GM19468 (cell line): ENCODE data around the gene ZNF607.
"Not testable (repeated sequence)": the region's sequence is repeated elsewhere in the genome, so short reads cannot be mapped to it uniquely, and the experiment has no call there.

Experiments used
- ATAC-seq: cut with Tn5 transposase; IDR thresholded peaks from one replicate; pipeline ENCODE4 v1.9.1; 2021; ENCODE audit warnings: mild to moderate bottlenecking, moderate library complexity, moderate number of reproducible peaks; ENCODE audit not compliant: unreplicated experiment; ENCODE audit errors: extremely low read depth

The ZNF607 gene

DNA sequence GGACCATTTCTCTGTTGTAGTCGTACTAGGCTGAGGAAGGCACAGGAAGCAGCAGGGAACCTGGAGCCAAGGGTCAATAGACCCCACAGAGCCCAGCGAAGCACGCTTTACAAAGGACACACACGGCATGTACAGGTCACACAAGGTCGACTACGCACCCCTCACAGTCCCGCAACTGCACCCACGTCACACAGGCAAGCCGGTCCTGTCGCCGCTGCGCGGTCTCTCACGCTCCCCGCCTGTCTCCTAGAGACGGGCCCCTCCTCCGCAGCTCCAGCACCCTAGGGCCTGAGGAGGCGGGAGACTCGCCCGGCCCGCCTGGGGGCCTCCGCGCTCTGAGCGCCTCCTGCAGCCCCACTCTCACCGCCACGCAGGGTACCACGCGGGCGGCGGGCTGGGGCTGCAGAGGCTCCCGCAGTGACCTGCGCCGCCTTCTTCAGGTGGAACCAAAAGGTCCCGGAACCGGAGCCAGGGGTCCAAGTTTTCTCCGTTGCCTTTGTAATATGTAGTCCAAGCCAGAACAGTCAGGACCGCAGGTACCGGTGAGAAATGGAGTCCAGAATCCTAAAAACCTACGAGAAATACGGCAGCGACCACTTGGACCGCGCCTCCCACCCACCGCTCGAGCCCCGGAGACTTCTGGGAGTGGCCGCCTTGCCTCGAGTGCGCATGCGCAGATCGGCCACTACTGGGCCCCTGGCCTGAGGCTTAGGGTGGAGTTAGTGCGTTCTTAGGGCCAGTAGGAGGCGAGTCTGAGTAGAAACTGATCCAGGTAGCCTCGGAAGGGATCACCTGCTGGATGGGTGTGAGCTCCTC is at the start of gene ZNF607:
Gene ZNF607 (minus strand): TSS at position 651 of the 816 bp plus-strand sequence. CDS start 8,143 bp downstream, outside the sequence.
- ATAC-seq, result peak; percentile 58

DNA sequence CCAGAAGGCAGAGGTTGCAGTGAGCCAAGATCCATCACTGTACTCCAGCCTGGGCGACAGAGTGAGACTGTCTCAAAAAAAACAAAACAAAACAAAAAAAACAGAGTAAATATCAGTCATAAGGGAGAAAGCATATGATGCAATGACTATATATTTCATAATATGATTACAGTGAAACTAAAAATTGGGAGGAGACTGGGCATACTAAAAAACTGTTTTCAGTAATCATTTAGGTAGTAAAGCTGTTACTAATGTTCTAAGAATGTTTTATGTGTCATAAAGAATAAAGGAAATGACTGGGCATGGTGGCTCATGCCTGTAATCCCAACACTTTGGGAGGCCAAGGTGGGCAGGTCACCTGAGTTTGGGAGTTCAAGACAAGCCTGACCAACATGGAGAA is 43.9 kb upstream of the ZNF607 start:
- no peak for ATAC-seq

- not testable (repeated sequence) for ATAC-seq
Observed at GRCh38 chr19:37757683-37758082, 38.1 kb upstream of the ZNF607 start.

DNA sequence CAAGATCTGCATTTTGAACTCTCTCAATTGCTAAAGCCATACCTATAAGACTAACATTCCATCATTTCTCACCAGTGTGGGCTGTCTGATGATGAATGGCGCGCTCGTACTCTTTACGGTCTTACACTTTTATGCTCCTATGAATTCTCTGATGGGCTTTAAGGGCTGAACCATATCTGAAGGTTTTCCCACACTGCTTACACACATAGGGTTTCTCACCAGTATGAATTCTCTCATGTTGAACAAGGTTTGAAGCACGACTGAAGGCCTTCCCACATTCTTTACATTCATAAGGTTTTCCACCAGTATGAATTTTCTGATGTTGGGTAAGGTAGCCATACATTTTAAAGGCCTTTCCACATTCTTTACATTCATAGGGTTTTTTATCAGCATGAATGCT is 18.8 kb upstream of the ZNF607 start:
- ATAC-seq, result no peak

GRCh38 chr19:37725181-37725580 is 5.6 kb upstream of the ZNF607 start:
- no peak for ATAC-seq

GRCh38 chr19:37719927-37720265 is 335 bp upstream of the ZNF607 start:
- ATAC-seq, result no peak

DNA sequence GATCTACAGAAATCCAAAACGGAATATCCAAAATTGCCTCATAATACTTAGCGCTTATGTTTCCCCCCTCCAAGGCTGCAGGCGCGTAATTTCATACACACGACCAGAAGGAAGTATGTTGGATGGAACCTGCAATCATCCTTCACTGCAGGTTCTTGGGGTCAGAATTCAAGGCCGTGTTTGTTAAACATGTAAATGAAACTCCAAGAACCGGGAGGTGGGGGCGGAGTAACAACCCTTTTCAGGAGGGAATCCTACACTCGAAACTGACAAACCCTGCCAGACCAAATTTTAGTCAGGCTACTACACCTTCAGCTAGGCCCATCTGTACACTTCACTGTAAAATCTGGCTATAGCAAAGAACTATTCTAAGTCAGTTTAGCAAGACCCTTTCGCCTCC is 1.3 kb downstream of the ZNF607 start:
- ATAC-seq, result no peak

DNA sequence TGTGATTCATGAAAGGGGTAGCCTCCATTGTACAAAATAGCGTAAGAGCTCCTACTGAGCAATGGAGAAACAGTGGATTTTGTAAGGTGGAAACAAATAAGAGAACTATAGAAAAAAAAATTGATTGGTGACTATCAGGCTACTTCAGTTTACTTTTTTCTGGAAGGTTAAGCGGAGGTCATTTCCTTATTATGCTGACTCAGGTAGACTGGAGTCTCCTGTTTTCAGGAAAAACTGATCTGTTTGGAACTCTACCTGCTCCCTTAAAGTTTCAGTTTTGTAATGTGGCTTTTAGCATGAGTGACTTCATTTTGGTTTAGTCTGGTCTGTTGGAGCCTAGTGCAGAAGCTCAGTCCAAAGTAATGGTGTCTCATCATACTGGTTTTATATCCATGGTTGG is 3.4 kb downstream of the ZNF607 start:
- ATAC-seq, result no peak

- ATAC-seq, result no peak
Observed at GRCh38 chr19:37706052-37706605, 13.4 kb downstream of the ZNF607 start.

GRCh38 chr19:37699057-37699456 is 20.5 kb downstream of the ZNF607 start:
- no peak for ATAC-seq

GRCh38 chr19:37698216-37698615 is 21.3 kb downstream of the ZNF607 start:
- ATAC-seq, result no peak

DNA sequence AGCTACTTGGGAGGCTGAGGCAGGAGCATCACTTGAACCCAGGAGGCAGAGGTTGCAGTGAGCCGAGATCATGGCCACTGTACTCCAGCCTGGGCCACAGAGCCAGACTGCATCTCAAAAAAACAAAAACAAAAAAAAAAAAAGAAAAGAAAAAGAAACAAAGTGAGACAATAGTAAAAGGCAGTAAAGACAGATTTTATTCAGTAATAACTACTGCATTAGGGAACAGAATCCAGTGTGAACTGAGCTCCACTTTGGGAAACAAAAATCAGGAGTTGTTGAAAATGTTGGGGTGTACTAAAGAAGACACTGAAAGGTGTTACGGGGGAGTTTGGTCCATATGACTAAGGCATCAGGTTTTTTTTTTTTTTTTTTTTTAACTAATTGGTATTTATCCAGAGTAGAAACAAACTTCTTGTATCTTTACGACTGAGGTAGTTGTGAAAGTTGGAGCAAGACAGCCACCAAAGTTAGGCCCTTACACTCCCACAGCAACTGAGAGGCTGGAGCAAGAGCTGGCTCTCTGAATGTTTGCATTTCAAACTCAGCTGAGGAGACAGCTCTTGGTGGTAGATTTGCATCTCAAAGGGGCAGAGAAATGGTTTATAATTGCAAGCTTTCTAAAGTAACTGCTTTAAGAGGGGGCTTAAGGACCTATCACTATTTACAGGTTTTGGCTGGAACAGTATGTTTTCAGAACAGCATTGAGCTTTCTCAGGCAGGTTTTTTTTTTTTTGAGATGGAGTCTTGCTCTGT is 24.2 kb downstream of the ZNF607 start:
- ATAC-seq, result no peak

DNA sequence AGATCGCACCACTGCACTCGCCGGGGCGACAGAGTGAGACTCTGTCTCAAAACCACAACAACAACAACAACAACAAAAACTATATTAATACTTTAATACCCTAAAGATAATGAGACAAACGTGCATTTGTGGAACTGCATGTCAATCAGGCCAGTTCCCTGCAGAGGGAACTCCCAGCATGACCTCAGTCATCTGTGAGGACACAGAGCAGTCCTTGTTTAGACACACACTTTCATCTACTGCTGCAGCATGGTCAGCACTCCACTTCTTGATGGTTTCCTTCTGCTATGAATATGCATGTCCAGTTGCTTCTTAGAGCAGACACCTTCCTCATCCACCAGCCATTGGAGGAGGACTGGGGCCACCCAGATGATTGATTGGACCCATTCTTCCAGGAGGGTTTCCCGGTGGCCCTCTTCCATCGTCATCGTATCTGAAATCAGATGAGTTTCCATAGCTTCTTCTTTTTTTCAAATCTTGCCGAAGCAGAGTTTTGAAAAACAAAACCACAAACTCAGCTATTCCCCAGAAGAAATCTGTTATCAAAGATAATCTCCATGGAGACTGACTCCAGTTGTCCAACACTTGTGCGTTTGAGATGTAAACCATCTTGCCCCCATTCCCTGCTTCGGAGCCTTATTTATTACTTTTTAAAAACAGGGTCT is 26.5 kb downstream of the ZNF607 start:
- no peak for ATAC-seq

DNA sequence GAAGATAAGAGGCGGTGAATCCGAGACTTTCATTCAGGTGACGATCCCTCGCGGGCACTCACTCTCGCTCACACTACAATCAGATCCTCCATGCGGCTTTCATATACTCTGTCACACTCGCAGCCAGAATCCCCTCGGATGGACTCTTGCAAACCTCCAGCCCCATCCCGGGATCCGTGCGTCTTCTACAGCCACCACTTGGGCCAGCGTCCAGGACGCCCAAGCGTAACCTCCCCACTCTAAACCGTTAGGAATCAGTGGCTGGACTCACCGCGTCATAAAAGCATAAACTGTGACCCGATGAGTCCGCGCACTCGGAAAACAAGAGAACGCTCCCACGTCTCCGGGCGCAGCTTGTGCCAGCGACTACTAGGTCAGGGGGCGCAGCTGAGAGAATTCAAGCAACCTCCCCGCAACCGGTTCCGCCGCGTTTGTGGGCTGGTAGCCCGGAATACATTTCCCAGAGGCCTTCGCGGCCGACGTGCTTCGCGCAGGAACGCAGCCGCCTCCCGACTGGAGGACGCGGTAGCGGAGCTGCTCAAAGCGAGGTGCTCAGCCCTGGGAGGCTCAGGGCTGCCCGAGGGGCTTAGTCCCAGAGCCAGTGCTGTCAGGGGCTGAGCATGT is 27.6 kb downstream of the ZNF607 start:
- ATAC-seq, result no peak

DNA sequence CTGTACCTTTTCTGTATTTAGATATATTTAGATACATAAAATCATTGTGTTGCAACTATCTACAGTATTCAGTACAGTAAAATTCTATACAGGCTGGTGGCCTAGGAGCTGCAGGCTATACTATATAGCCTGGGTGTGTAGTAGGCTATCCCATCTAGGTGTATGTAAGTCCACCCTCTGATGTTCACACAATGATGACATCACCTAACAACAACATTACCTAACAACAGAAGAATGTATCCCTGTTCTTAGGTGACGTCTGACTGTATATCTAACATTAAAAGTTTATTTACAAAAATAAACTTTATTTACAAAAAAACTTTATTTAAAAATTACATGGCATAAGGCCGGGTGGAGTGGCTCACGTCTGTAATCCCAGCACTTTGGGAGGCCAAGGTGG is 36.0 kb downstream of the ZNF607 start:
- ATAC-seq, result no peak

DNA sequence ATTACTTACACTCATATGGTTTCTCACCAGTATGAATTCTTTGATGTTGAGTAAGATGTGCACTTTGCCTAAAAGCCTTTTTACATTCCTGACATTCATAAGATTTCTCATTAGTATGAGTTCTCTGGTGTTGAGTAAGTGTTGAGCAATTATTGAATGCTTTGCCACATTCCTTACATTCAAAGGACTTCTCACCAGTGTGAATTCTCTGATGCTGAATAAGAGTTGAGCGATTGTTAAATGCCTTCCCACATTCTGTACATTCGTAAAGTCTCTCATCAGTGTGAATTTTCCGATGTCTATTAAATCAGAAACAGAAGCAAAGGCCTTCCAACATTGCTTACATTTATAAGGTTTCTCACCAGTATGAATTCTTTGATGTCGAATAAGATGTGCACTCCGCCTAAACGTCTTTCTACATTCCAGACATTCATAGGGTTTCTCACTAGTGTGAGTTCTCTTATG is 50.1 kb downstream of the ZNF607 start:
- ATAC-seq, result no peak

GRCh38 chr19:37657157-37657556 is 62.4 kb downstream of the ZNF607 start:
- not testable (repeated sequence) for ATAC-seq

DNA sequence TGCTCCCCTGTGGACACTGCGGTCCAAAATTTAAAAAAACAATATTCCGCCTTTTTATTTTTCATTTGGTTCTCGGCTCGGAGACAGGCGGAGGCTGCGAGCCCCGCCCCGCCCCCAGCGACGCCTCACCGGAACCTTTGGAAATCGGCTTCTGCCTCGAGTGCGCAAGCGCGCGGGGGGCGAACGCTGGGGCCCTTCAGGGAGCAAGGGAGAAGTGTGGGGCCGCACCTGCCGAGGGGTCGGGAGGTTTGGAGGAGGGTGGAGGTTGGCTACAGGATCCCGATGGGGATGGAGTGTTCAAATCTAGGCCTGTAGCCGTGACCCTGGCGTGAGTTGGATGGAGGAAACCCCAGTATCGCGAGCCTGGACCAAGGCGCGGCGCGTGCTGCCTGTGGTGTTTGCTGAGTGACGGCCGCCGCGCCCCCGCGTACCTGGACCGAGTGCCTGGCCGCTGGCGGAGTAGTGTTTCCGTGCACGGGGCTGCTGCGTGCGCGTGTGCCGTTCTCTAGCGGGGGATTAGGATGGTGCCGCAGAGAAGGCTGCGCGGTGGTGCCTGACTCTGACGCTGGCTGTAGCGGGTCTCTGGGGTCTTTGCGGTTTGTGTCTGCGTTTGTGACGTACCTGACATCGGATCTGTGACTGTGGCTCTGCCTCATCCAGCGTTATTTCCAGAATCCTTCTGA is 63.7 kb downstream of the ZNF607 start:
- peak; percentile 17 for ATAC-seq

DNA sequence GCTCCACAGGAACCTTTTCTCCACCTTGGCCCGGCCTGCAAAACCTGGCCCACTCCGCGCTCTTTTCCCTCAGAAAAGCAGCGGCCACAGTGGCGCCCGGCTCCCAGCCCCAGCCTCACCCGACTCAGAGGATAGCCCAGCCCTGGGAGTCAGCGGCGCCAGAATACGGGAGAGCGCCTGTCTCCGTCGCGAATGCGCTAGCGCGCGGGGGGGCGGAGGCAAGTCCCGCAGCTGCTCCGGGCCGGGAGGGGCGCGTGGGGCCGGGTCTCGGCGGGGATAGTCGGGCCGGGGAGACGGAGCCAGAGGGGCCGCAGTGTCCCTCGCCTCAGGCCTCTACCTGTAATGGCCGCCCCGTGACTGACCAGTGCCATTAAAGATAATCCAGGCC is 64.3 kb downstream of the ZNF607 start, which contains the start of gene ZFP30:
Gene ZFP30 (minus strand): TSS at position 165 of the 388 bp plus-strand sequence. CDS start 7,643 bp downstream, outside the sequence.
- peak; percentile 45 for ATAC-seq
